HG03354 (cell line): Measurements from ENCODE around the gene CSF1R.
"Not testable (repeated sequence)": the region's sequence is repeated elsewhere in the genome, so short reads cannot be mapped to it uniquely, and the experiment has no call there.

ENCODE experiments used
- ATAC-seq: cut with Tn5 transposase; IDR thresholded peaks from one replicate; pipeline ENCODE4 v1.9.1; 2021; ENCODE audit warnings: mild to moderate bottlenecking; ENCODE audit not compliant: unreplicated experiment, poor library complexity, severe bottlenecking

The CSF1R gene

GRCh38 chr5:150106674-150107426 is 20.5 kb upstream of the CSF1R start:
- no peak for ATAC-seq

GRCh38 chr5:150105928-150106615 is 19.7 kb upstream of the CSF1R start:
- no peak for ATAC-seq

GRCh38 chr5:150104550-150104870 is 18.2 kb upstream of the CSF1R start:
- no peak for ATAC-seq

- ATAC-seq = no peak
These were observed 17.6 kb upstream of the CSF1R start for GRCh38 chr5:150103678-150104549.

GRCh38 chr5:150101023-150101422 is 14.7 kb upstream of the CSF1R start:
- ATAC-seq = no peak

GRCh38 chr5:150097152-150097551 is 10.8 kb upstream of the CSF1R start:
- no peak for ATAC-seq

GRCh38 chr5:150092159-150092787 is 5.9 kb upstream of the CSF1R start:
- no peak for ATAC-seq

GRCh38 chr5:150085191-150085912 is 1.0 kb downstream of the CSF1R start:
- no peak for ATAC-seq

- ATAC-seq = not testable (repeated sequence)
These were observed 1.6 kb downstream of the CSF1R start for GRCh38 chr5:150084754-150085153.

GRCh38 chr5:150082889-150083288 is 3.5 kb downstream of the CSF1R start:
- no peak for ATAC-seq

GRCh38 chr5:150082374-150082773 is 4.0 kb downstream of the CSF1R start:
- no peak for ATAC-seq

GRCh38 chr5:150081541-150082283 is 4.6 kb downstream of the CSF1R start:
- ATAC-seq = peak; percentile 88

GRCh38 chr5:150080696-150081435 is 5.5 kb downstream of the CSF1R start:
- ATAC-seq = no peak

GRCh38 chr5:150079909-150080461 is 6.4 kb downstream of the CSF1R start:
- ATAC-seq = no peak

- ATAC-seq = no peak
These were observed 7.3 kb downstream of the CSF1R start for GRCh38 chr5:150078802-150079689.

- ATAC-seq = no peak
These were observed 8.2 kb downstream of the CSF1R start for GRCh38 chr5:150077996-150078801.
